B cell (primary cell): ENCODE measurements around the gene NFYC. TPM values are rescaled to one million over a fixed set of nuclear protein-coding genes. Genes with fewer than 3 reads are reported as not detected.

Source experiments
- ATAC-seq: fragments of 200-7000 bp; cut with Tn5 transposase; one replicate; pipeline ENCODE4 v1.10.0; 2021; ENCODE audit warnings: low read depth, mild to moderate bottlenecking, moderate number of reproducible peaks, moderate library complexity
- CTCF ChIA-PET: fragments of 350-600 bp; sonication (Branson Sonifier 250); formaldehyde crosslinking; loops from one replicate; lab custom pipeline; 2021; ENCODE audit warnings: antibody characterized with exemption, inconsistent platforms; lab: Charles Lee
- POLR2A ChIA-PET: fragments of 350-600 bp; sonication (Branson Sonifier 250); formaldehyde crosslinking; loops from one replicate; lab custom pipeline; 2021; ENCODE audit warnings: antibody characterized with exemption; lab: Charles Lee
- DNase-seq: peaks from one replicate; pipeline ENCODE4 v3.0.0; 2013
- H2AFZ ChIP-seq: 2 replicates; pipeline ENCODE4 v1.6.1; 2012; ENCODE audit warnings: mild to moderate bottlenecking, low read depth, low read length; ENCODE audit not compliant: insufficient read depth, poor library complexity, severe bottlenecking
- H3K27ac ChIP-seq, 2 donors: 1 replicate in 1 of 2; 2 replicates in 1 of 2; pipeline ENCODE4 v1.5.1; 2012 to 2013; ENCODE audit warnings: low read length in 2 of 2, mild to moderate bottlenecking in 2 of 2, moderate library complexity in 1 of 2
- H3K27me3 ChIP-seq, 4 experiments: fragments of 200-600 bp in 1 of 4; sonication (generic) in 1 of 4; replicated peaks in 1 of 4; 1 replicate in 2 of 4; 2 replicates in 2 of 4; pipeline versions ENCODE4 v1.6.1 to v1.7.0; 2013 to 2016; ENCODE audit warnings: low read length in 3 of 4, mild to moderate bottlenecking in 2 of 4, mixed read lengths in 1 of 4, moderate library complexity in 1 of 4; ENCODE audit not compliant: insufficient read depth in 4 of 4, control insufficient read depth in 3 of 4; ENCODE audit errors: control extremely low read depth in 1 of 4
- H3K36me3 ChIP-seq, 2 experiments: replicated peaks in 1 of 2; 1 replicate in 1 of 2; 2 replicates in 1 of 2; pipeline versions ENCODE4 v1.6.1 to v1.7.1; 2013; ENCODE audit warnings: low read length in 1 of 2; ENCODE audit not compliant: insufficient read depth in 2 of 2, control insufficient read depth in 1 of 2; ENCODE audit errors: control extremely low read depth in 1 of 2, extremely low read depth in 1 of 2
- H3K4me1 ChIP-seq, 2 donors: fragments of 200-600 bp in 1 of 2; sonication (generic) in 1 of 2; 1 replicate in 1 of 2; 2 replicates in 1 of 2; pipeline versions ENCODE4 v1.5.1 to v1.6.1; 2013 to 2017; ENCODE audit warnings: low read length in 2 of 2; ENCODE audit not compliant: control insufficient read depth in 2 of 2, insufficient read depth in 2 of 2
- H3K4me2 ChIP-seq: replicated peaks from 2 replicates; pipeline ENCODE3; 2012; ENCODE audit warnings: mild to moderate bottlenecking, low read depth, low read length; ENCODE audit not compliant: poor library complexity, severe bottlenecking
- H3K4me3 ChIP-seq, 5 experiments: fragments of 200-600 bp in 1 of 5; sonication (generic) in 1 of 5; 1 replicate in 3 of 5; 2 replicates in 2 of 5; pipeline versions ENCODE4 v1.5.1 to v1.7.0; 2011 to 2016; ENCODE audit warnings: low read length in 4 of 5, mild to moderate bottlenecking in 4 of 5, low read depth in 2 of 5, control low read depth in 1 of 5, moderate library complexity in 1 of 5; ENCODE audit not compliant: insufficient read depth in 1 of 5; ENCODE audit errors: control extremely low read depth in 1 of 5, extremely low read depth in 1 of 5
- H3K79me2 ChIP-seq: fragments of 200-600 bp; sonication (generic); one replicate; pipeline ENCODE4 v1.6.0; 2016; ENCODE audit warnings: low read length; ENCODE audit not compliant: control insufficient read depth, insufficient read depth
- H3K9ac ChIP-seq: fragments of 200-600 bp; sonication (generic); 2 replicates; pipeline ENCODE4 v1.6.1; 2017; ENCODE audit warnings: mild to moderate bottlenecking, low read length, moderate library complexity
- H3K9me3 ChIP-seq, 3 donors: one replicate each; pipeline versions ENCODE4 v1.6.1 to v1.7.1; 2013; ENCODE audit warnings: low read length in 2 of 3; ENCODE audit not compliant: control insufficient read depth in 2 of 3, insufficient read depth in 1 of 3; ENCODE audit errors: control extremely low read depth in 1 of 3
- H4K20me1 ChIP-seq: 2 replicates; pipeline ENCODE4 v1.6.0; 2012; ENCODE audit warnings: mild to moderate bottlenecking, low read length; ENCODE audit not compliant: insufficient read depth, control insufficient read depth, poor library complexity, severe bottlenecking
- H3K27ac Mint-ChIP-seq: one replicate; pipeline ENCODE4 v1.8.0; 2021; ENCODE audit warnings: mixed read lengths
- H3K27me3 Mint-ChIP-seq: one replicate; pipeline ENCODE4 v1.8.0; 2021; ENCODE audit warnings: mixed read lengths
- H3K4me1 Mint-ChIP-seq: one replicate; pipeline ENCODE4 v1.8.0; 2021; ENCODE audit warnings: mixed read lengths
- H3K4me3 Mint-ChIP-seq: one replicate; pipeline ENCODE4 v1.8.0; 2021; ENCODE audit warnings: mixed read lengths
- H3K9me3 Mint-ChIP-seq: one replicate; pipeline ENCODE4 v1.8.0; 2022; ENCODE audit warnings: mixed read lengths; ENCODE audit not compliant: insufficient read depth
- CTCF ChIP-seq: fragments of 200-600 bp; IDR thresholded peaks from one replicate; pipeline ENCODE4 v1.8.0; 2022; ENCODE audit warnings: antibody characterized with exemption, mild to moderate bottlenecking
- EZH2 ChIP-seq: IDR thresholded peaks from 2 replicates; pipeline ENCODE4 v1.6.1; 2012; ENCODE audit warnings: borderline replicate concordance, low read depth, mild to moderate bottlenecking, moderate library complexity, low read length; ENCODE audit not compliant: insufficient read depth, poor library complexity, severe bottlenecking
- WGBS: methylation state at CpG from one replicate; pipeline ENCODE4 v1.1.5; 2013; ENCODE audit warnings: missing lambda C conversion rate; ENCODE audit not compliant: insufficient coverage; 5-methylcytosine and 5-hydroxymethylcytosine counted together
- intact Hi-C: fragments of 100-400 bp; cut with micrococcal nuclease; formaldehyde crosslinking; loops from one replicate; pipeline ENCODE4 v1.10.0; 2022
- polyA minus RNA-seq: library from RNA; depleted of rRNA, polyadenylated mRNA; stranded (reverse); fragments of >200 nt; gene quantifications from 2 replicates; pipeline ENCODE4 v1.2.3, GENCODE V29; 2012
- polyA plus RNA-seq: library from polyadenylated mRNA; depleted of rRNA; stranded (reverse); fragments of >200 nt; gene quantifications from 2 replicates; pipeline ENCODE4 v1.2.3, GENCODE V29; 2012
- total RNA-seq, 2 donors: library from RNA; stranded (reverse); fragments of 120-200 nt in 1 of 2; gene quantifications; 1 replicate in 1 of 2; 2 replicates in 1 of 2; pipeline versions ENCODE4 v1.2.3 to v1.2.4, GENCODE V29; 2013 to 2022

Gene NFYC
- total RNA-seq, result 81.1 and 88.7 TPM in 2 replicates
- total RNA-seq (2013), result 51.4 TPM
- polyA plus RNA-seq, result 103 and 123 TPM in 2 replicates
- polyA minus RNA-seq, result 60.3 and 74.6 TPM in 2 replicates

- POLR2A ChIA-PET, result interaction anchor here (0.5 to 1.9 kb wide), 21 partner anchors 9 to 738 kb away, joined by 3 to 16 read pairs (median 3); partner anchors contain the start of genes CAP1, CITED4 and RIMS3
- WGBS, result under 1% methylated on average over 60 of the region's 84 CpGs
These were observed at the start of gene NFYC for GRCh38 chr1:40691538-40692428. NFYC (plus strand) TSS chr1:40691704; CDS start chr1:40738844, 47,140 bp downstream.

More at GRCh38 chr1:40691538-40692428, at the start of gene NFYC:
- Histone ChIP-seq H3K36me3 (no peaks in the 10 kb centered on the region), H3K27ac (peak within 1 kb of the TSS; percentile 99 to 100), H3K4me3 (peak within 1 kb of the TSS; percentile 75 to 94 (median 91)), H3K9me3 (peaks cover 0 to 3% (median 0%) of the 10 kb centered on the region in 3 donors), H4K20me1 (peaks cover 6% of the 10 kb centered on the region), H3K79me2 (peaks cover 47% of the 10 kb centered on the region), H3K9ac (peak within 1 kb of the TSS; percentile 98), H3K4me1 (peaks cover 35 to 44% of the 10 kb centered on the region in 2 donors), H3K27me3 (no peaks in the 10 kb centered on the region), H3K4me2 (peak within 1 kb of the TSS; percentile 96), H2AFZ (peak within 1 kb of the TSS; percentile 80)
- intact Hi-C loops, result loop anchor here (1.0 to 10.0 kb wide), 9 partner anchors 18 to 307 kb away; partner anchors contain the start of genes CITED4, RIMS3 and ZFP69
- H3K4me3 Mint-ChIP-seq, result peak within 1 kb of the TSS; percentile 98
- CTCF ChIA-PET, result interaction anchor here (0.5 to 8.5 kb wide), 11 partner anchors 8 to 548 kb away, joined by 3 to 48 read pairs (median 4); partner anchors contain the start of gene RIMS3
- peak within 1 kb of the TSS; percentile 97 for H3K27ac Mint-ChIP-seq
- DNase-seq (peak; percentile 99), ATAC-seq (peak; percentile 78)
- H3K9me3 Mint-ChIP-seq, result peaks cover 2% of the 10 kb centered on the region
- TF ChIP-seq CTCF (no peak), EZH2 (no peak)
- peaks cover 66% of the 10 kb centered on the region for H3K4me1 Mint-ChIP-seq
- no peaks in the 10 kb centered on the region for H3K27me3 Mint-ChIP-seq
